IgD-negative memory B cell (primary cell): ENCODE measurements around the gene MAPKAP1. TPM values are rescaled to one million over a fixed set of nuclear protein-coding genes. Genes with fewer than 3 reads are reported as not detected.
A peak's percentile ranks its signal among the peaks of the same experiment; 100 is the strongest.

Source experiments
- H3K27ac Mint-ChIP-seq, 3 donors: one replicate each; pipeline ENCODE4 v1.8.0; 2020 to 2022; ENCODE audit warnings: mild to moderate bottlenecking in 3 of 3, mixed read lengths in 3 of 3, moderate library complexity in 1 of 3
- H3K27me3 Mint-ChIP-seq: one replicate; pipeline ENCODE4 v1.8.0; 2021; ENCODE audit warnings: mixed read lengths
- H3K36me3 Mint-ChIP-seq: one replicate; pipeline ENCODE4 v1.8.0; 2020; ENCODE audit warnings: mild to moderate bottlenecking, mixed read lengths
- H3K4me1 Mint-ChIP-seq, 3 donors: one replicate each; pipeline ENCODE4 v1.8.0; 2020 to 2022; ENCODE audit warnings: mixed read lengths in 3 of 3, mild to moderate bottlenecking in 1 of 3
- H3K4me3 Mint-ChIP-seq, 4 donors: one replicate each; pipeline ENCODE4 v1.8.0; 2020 to 2022; ENCODE audit warnings: mild to moderate bottlenecking in 4 of 4, mixed read lengths in 4 of 4, moderate library complexity in 3 of 4
- H3K9me3 Mint-ChIP-seq, 3 donors: one replicate each; pipeline ENCODE4 v1.8.0; 2020 to 2021; ENCODE audit warnings: mixed read lengths in 3 of 3, mild to moderate bottlenecking in 1 of 3
- polyA plus RNA-seq: library from polyadenylated mRNA; unstranded; fragments of 300-500 nt; fragmentation: Illumina TruSeq; gene quantifications from one replicate; pipeline ENCODE4 v1.2.3, GENCODE V29; 2021

MAPKAP1 gene
- polyA plus RNA-seq, 1 donor from 2014 or later, result 74.7 TPM

DNA sequence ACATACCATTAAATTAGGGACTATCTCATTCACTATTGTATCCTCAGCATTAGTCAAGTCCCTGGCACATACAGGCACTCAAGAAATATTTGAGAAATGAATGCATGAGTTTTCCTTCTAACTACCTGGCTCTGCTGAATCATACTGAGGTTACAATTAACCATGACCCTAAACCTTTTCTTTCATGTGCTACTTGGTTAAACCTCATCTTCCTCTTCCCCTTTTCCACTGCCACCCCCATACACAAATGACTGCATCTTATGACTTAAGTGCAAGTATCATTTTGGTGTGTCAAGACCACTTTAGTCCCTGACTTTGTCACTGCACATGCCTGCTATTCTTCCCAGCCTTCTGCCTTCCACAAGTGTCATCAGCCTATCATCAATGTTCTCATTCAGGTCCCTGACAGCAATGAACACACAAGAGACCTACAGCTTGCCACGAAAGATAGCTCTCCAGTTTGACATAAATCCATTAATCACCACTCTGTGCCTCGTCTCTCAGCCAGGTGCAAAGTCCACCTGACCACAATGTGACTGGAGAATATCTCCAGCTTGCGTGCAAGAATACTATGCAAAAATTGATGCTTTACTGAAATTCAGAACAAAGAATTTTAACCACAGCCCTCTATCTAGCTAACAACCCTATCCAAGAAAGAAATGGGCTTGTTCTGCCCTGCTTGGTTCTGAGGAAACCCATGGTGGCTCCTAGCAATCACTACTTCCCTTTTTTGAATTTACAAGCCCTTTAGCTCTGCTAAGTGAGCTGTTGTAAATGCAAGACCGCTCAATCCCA lies 74.5 kb downstream of the MAPKAP1 start:
- peak overlapping the region; percentile 33 to 92 (median 57) for H3K27ac Mint-ChIP-seq
- peaks cover 2% of the 10 kb centered on the region for H3K36me3 Mint-ChIP-seq

DNA sequence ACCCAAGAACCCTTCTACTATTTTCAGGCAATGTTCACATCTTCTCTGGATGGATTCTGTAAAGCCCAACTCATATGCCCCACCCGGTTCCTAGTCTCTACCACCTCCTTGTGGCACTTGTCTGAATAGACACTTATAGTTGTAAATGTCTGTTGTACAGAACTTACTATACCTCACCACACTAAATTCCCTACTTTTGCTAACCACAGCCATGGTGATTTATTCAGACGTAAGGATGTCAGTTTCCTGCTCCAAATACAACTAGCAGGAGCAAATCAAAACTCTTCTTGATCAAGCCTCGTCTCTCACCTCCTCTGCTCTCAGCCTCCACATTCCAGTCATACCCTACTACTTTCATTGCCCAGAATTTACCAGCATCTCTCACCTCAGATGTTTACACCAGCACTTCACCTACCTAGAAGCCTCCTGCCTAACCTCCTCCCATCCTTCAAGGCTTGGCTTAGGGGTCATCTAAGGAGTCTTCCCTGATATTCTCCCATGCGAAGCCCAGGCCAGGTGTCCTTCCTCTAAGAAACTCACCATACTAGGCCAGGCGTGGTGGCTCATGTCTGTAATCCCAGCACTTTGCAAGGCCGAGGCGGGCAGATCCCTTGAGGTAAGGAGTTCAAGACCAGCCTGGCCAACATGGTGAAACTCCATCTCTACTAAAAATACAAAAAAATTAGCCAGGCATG lies 75.5 kb downstream of the MAPKAP1 start:
- H3K4me3 Mint-ChIP-seq, result peak overlapping the region in 3 of 4 donors; percentile 9 to 87 (median 25)
- no peaks in the 10 kb centered on the region for H3K27me3 Mint-ChIP-seq
- H3K9me3 Mint-ChIP-seq, result no peaks in the 10 kb centered on the region
- peak overlapping the region in 2 of 3 donors; percentile 54 to 92 for H3K27ac Mint-ChIP-seq
- H3K36me3 Mint-ChIP-seq, result peaks cover 2% of the 10 kb centered on the region
- peaks cover 59 to 66% (median 60%) of the 10 kb centered on the region in 3 donors for H3K4me1 Mint-ChIP-seq

More for the DNA sequence above, 74.5 kb downstream of the MAPKAP1 start:
- peak overlapping the region; percentile 17 to 44 (median 35) for H3K4me3 Mint-ChIP-seq
- no peaks in the 10 kb centered on the region for H3K9me3 Mint-ChIP-seq
- H3K27me3 Mint-ChIP-seq, result no peaks in the 10 kb centered on the region
- H3K4me1 Mint-ChIP-seq, result peaks cover 64 to 73% (median 67%) of the 10 kb centered on the region in 3 donors

DNA sequence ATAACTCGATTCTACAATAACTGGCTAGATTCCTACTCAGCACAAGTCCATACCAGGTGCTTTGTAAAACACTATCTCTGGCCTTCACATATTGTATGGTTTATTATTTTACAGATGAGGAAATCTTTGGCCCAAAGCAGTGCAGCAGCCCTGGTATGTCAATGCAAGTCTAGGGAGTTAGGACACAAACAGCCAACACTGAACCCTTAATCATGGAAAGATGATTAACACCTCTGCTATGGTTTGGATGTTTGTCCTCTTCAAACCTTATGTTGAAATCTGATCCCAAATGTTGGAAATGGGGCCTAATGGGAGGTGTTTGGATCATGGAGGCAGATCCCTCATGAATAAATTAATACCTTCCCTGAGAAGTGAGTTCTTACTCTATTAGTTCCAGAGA lies 76.6 kb downstream of the MAPKAP1 start:
- no peak overlapping the region for H3K27ac Mint-ChIP-seq
- no peaks in the 10 kb centered on the region for H3K27me3 Mint-ChIP-seq
- H3K9me3 Mint-ChIP-seq, result no peaks in the 10 kb centered on the region
- H3K4me3 Mint-ChIP-seq, result no peak overlapping the region
- no peaks in the 10 kb centered on the region for H3K36me3 Mint-ChIP-seq
- H3K4me1 Mint-ChIP-seq, result peaks cover 51 to 55% (median 51%) of the 10 kb centered on the region in 3 donors

DNA sequence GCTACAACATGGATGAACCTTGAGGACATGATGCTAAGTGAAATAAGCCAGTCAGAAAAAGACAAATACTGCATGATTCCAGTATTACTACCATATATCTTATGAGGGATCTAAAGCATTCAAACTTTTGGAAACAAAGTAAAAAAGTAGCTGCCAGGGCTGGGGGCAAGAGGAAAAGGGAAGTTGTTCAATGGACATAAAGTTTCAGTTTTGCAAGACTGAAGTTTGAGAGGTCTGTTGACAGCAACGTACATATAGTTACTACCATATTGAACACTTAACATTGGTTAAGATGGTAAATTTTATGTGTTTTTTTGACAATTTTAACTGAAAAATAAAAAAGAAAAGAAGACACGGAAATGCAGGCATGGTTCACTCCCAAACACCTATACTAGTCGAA lies 77.6 kb downstream of the MAPKAP1 start:
- H3K27me3 Mint-ChIP-seq, result no peaks in the 10 kb centered on the region
- no peak overlapping the region for H3K27ac Mint-ChIP-seq
- H3K4me3 Mint-ChIP-seq, result peak overlapping the region in 1 of 4 donors; percentile 78
- peaks cover 41 to 46% (median 42%) of the 10 kb centered on the region in 3 donors for H3K4me1 Mint-ChIP-seq
- no peaks in the 10 kb centered on the region for H3K36me3 Mint-ChIP-seq
- H3K9me3 Mint-ChIP-seq, result no peaks in the 10 kb centered on the region

- H3K4me1 Mint-ChIP-seq, result peaks cover 21 to 28% (median 22%) of the 10 kb centered on the region in 3 donors
- no peaks in the 10 kb centered on the region for H3K36me3 Mint-ChIP-seq
- no peaks in the 10 kb centered on the region for H3K9me3 Mint-ChIP-seq
- H3K27ac Mint-ChIP-seq, result no peak overlapping the region
- H3K27me3 Mint-ChIP-seq, result no peaks in the 10 kb centered on the region
- H3K4me3 Mint-ChIP-seq, result no peak overlapping the region
Observed at GRCh38 chr9:125626187-125626586, 80.8 kb downstream of the MAPKAP1 start.

- H3K4me1 Mint-ChIP-seq, result peaks cover 6 to 12% (median 8%) of the 10 kb centered on the region in 3 donors
- H3K9me3 Mint-ChIP-seq, result no peaks in the 10 kb centered on the region
- no peak overlapping the region for H3K27ac Mint-ChIP-seq
- H3K4me3 Mint-ChIP-seq, result no peak overlapping the region
- H3K36me3 Mint-ChIP-seq, result peaks cover 7% of the 10 kb centered on the region
- no peaks in the 10 kb centered on the region for H3K27me3 Mint-ChIP-seq
Observed at GRCh38 chr9:125621170-125621569, 85.8 kb downstream of the MAPKAP1 start.

DNA sequence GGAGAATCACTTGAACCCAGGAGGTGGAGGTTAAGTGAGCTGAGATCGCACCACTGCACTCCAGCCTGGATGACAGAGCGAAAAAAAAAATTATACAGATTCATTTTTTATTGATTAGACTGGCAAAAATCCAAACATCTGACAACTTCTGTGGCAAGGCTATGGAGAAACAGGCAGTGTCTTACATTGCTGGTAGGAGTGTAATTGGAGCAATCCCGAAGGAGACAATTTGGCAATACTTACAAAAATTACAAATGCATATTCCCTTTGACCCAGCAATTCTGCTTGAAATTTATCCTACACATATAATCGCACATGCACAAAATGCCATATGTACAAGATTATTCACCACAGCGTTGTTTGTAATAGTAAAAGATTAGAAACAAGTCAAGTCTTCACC lies 86.8 kb downstream of the MAPKAP1 start:
- no peaks in the 10 kb centered on the region for H3K27me3 Mint-ChIP-seq

GRCh38 chr9:125617087-125617486 lies 89.9 kb downstream of the MAPKAP1 start:
- Mint-ChIP-seq H3K4me1 (peaks cover 6 to 19% (median 11%) of the 10 kb centered on the region in 3 donors), H3K27ac (no peak overlapping the region), H3K9me3 (no peaks in the 10 kb centered on the region), H3K27me3 (no peaks in the 10 kb centered on the region), H3K36me3 (peaks cover 11% of the 10 kb centered on the region), H3K4me3 (no peak overlapping the region)

More for the DNA sequence above, 86.8 kb downstream of the MAPKAP1 start:
- Mint-ChIP-seq H3K4me3 (no peak overlapping the region), H3K27ac (no peak overlapping the region), H3K4me1 (peaks cover 6 to 12% (median 8%) of the 10 kb centered on the region in 3 donors), H3K9me3 (no peaks in the 10 kb centered on the region), H3K36me3 (peaks cover 7% of the 10 kb centered on the region)

GRCh38 chr9:125613141-125613540 lies 93.9 kb downstream of the MAPKAP1 start:
- no peak overlapping the region for H3K27ac Mint-ChIP-seq
- H3K36me3 Mint-ChIP-seq, result peaks cover 10% of the 10 kb centered on the region
- no peaks in the 10 kb centered on the region for H3K27me3 Mint-ChIP-seq
- peak overlapping the region in 1 of 4 donors; percentile 18 for H3K4me3 Mint-ChIP-seq
- no peaks in the 10 kb centered on the region for H3K9me3 Mint-ChIP-seq
- H3K4me1 Mint-ChIP-seq, result peaks cover 9 to 31% (median 20%) of the 10 kb centered on the region in 3 donors

DNA sequence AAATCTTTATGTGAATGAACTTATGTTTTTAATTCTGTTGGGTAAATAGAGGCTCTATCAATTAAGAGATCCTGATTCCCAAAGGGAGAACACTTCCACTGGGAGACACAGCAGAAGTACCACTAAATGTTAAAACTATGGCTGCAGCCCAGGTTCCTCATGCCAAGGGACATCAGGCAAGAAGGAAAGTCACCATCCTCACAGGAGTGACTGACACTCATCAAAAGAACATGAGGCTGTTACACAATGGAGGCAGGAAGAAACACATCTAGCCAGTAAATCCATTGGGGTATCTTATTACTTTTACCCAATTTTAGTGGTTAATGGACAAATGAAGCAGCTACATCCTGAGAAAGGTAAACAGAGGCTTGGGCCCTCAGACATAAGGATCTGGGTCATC lies 94.4 kb downstream of the MAPKAP1 start:
- no peaks in the 10 kb centered on the region for H3K9me3 Mint-ChIP-seq
- H3K27ac Mint-ChIP-seq, result no peak overlapping the region
- H3K36me3 Mint-ChIP-seq, result peaks cover 10% of the 10 kb centered on the region
- no peaks in the 10 kb centered on the region for H3K27me3 Mint-ChIP-seq
- no peak overlapping the region for H3K4me3 Mint-ChIP-seq
- peaks cover 9 to 31% (median 20%) of the 10 kb centered on the region in 3 donors for H3K4me1 Mint-ChIP-seq

GRCh38 chr9:125611121-125611765 lies 95.8 kb downstream of the MAPKAP1 start:
- Mint-ChIP-seq H3K27ac (no peak overlapping the region), H3K36me3 (peaks cover 10% of the 10 kb centered on the region), H3K27me3 (no peaks in the 10 kb centered on the region), H3K4me3 (peak overlapping the region in 1 of 4 donors; percentile 61), H3K4me1 (peaks cover 11 to 32% (median 24%) of the 10 kb centered on the region in 3 donors), H3K9me3 (no peaks in the 10 kb centered on the region)

DNA sequence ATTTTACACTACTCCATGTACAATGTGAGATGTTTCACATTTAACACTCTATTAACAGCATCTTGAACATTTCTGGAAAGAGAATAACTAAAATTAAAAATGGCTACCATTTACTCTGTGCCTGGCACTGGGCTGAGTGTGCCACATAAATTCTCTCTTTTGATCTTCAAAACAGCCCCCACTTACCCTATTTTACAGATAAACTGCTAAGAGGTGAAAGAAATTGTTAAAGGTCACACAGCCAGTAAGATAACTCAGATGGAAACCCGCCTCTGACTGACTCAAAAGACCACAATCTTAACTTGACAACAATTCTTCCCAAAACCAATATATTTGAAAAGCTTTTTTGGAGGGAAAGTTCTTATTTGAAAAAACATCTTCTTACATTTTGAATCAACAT lies 97.3 kb downstream of the MAPKAP1 start:
- Mint-ChIP-seq H3K4me3 (peak overlapping the region in 1 of 4 donors; percentile 4), H3K27ac (no peak overlapping the region), H3K9me3 (no peaks in the 10 kb centered on the region), H3K4me1 (peaks cover 11 to 32% (median 24%) of the 10 kb centered on the region in 3 donors), H3K27me3 (no peaks in the 10 kb centered on the region), H3K36me3 (peaks cover 10% of the 10 kb centered on the region)

DNA sequence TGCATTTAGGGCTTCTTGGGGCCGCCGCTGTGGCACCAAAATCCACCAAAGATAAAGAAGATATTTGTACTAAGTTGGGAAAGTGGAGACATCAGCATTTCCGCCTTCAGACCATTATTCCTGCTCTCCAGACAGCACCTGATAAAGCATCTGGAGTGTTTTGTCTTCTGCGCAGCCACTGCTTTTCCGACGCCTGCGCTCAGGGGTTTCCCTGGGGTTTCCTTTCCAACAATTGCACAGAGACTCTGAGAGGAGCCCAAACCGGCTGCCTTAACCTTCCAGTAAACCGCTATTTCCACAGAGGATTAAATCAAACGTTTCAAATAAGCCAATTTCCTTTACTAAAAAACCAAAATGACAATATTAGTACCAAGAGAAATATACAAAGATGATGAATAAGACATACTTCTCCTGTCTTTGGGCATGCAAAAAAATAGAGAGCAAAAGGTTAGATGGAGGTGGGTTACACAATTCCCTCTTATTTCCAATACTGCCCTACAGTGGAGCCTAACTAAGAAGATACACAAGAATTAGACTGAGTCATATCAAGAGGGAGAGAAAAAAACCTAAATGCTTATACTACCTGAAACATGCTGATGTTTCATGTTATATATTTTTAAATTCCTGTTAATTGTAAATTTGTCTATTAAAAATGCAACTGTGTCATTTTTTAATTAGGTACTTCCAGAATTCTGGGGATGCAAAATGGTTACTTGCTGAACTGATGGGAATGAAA lies 98.4 kb downstream of the MAPKAP1 start:
- peaks cover 11 to 32% (median 24%) of the 10 kb centered on the region in 3 donors for H3K4me1 Mint-ChIP-seq
- peak overlapping the region in 1 of 3 donors; percentile 31 for H3K27ac Mint-ChIP-seq

DNA sequence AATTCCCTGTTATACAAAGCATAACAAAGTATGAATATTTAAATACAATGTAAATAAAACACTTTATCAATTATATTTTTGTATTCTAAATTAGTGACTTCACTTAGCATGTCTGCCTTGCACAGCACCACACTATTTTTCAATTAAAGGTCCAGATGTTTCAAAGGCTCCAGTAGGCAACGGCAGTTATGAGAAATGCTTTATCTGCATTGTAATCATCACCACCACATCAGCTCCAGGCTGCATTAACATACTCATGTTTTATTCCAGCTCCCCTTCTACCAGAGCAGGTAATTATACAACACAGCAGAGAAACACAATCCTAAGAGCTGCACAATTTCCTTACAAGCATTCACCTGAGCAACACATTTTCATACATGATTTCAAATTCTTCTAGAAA lies 102.8 kb downstream of the MAPKAP1 start:
- Mint-ChIP-seq H3K4me1 (peaks cover 6 to 21% (median 20%) of the 10 kb centered on the region in 3 donors), H3K4me3 (no peak overlapping the region), H3K9me3 (no peaks in the 10 kb centered on the region), H3K27ac (no peak overlapping the region), H3K27me3 (no peaks in the 10 kb centered on the region), H3K36me3 (peaks cover 3% of the 10 kb centered on the region)

More for the DNA sequence above, 98.4 kb downstream of the MAPKAP1 start:
- Mint-ChIP-seq H3K4me3 (no peak overlapping the region), H3K36me3 (peaks cover 10% of the 10 kb centered on the region), H3K27me3 (no peaks in the 10 kb centered on the region), H3K9me3 (no peaks in the 10 kb centered on the region)
